Erythroblast (primary cell): ENCODE results near the gene MST1.

Experiments used
- DNase-seq, 2 experiments: peaks; one replicate each; lab custom pipeline; 2025; lab: John Stamatoyannopoulos, UW
- GATA1 ChIP-seq: IDR thresholded peaks from 2 replicates; pipeline ENCODE4 v1.6.1; 2011; ENCODE audit warnings: low read depth, mild to moderate bottlenecking, control low read depth, low read length, moderate library complexity
- POLR2A ChIP-seq: IDR thresholded peaks from 2 replicates; pipeline ENCODE4 v1.6.1; 2011; ENCODE audit warnings: mild to moderate bottlenecking, low read length

The MST1 gene

GRCh38 chr3:49683162-49683561, 6.1 kb downstream of the MST1 start:
- no peak for TF ChIP-seq POLR2A
- no peak for TF ChIP-seq GATA1
- DNase-seq: no peak

GRCh38 chr3:49681543-49681942, 7.7 kb downstream of the MST1 start:
- no peak for TF ChIP-seq POLR2A
- no peak for TF ChIP-seq GATA1
- DNase-seq: no peak

GRCh38 chr3:49681232-49681522, 8.1 kb downstream of the MST1 start:
- no peak for TF ChIP-seq POLR2A
- no peak for TF ChIP-seq GATA1
- no peak for DNase-seq

GRCh38 chr3:49680493-49681231, 8.6 kb downstream of the MST1 start:
- no peak for DNase-seq
- no peak for TF ChIP-seq POLR2A
- TF ChIP-seq GATA1: no peak

- TF ChIP-seq POLR2A (no peak), GATA1 (no peak)
- no peak for DNase-seq
These were observed 13.4 kb downstream of the MST1 start for GRCh38 chr3:49675912-49676311.

- no peak for TF ChIP-seq POLR2A
- no peak for TF ChIP-seq GATA1
- no peak for DNase-seq
These were observed 14.7 kb downstream of the MST1 start for GRCh38 chr3:49674497-49674983.

- DNase-seq: no peak
- peak; percentile 70 for TF ChIP-seq POLR2A
- TF ChIP-seq GATA1: no peak
These were observed 15.4 kb downstream of the MST1 start, which contains the start of gene APEH for GRCh38 chr3:49673715-49674496. Gene APEH, plus strand, starts transcription at chr3:49674351. Its CDS starts 51 bp downstream, at chr3:49674402.

GRCh38 chr3:49673121-49673714, 16.1 kb downstream of the MST1 start:
- no peak for DNase-seq

GRCh38 chr3:49671291-49672288, 17.7 kb downstream of the MST1 start:
- no peak for DNase-seq

More at GRCh38 chr3:49673121-49673714, 16.1 kb downstream of the MST1 start:
- TF ChIP-seq GATA1 (peak; percentile 44), POLR2A (peak; percentile 58)

GRCh38 chr3:49670940-49671290, 18.4 kb downstream of the MST1 start:
- TF ChIP-seq POLR2A (no peak), GATA1 (no peak)

More at GRCh38 chr3:49671291-49672288, 17.7 kb downstream of the MST1 start:
- TF ChIP-seq POLR2A (no peak), GATA1 (no peak)

GRCh38 chr3:49669352-49669751, 19.9 kb downstream of the MST1 start:
- TF ChIP-seq GATA1: no peak
- no peak for TF ChIP-seq POLR2A
- no peak for DNase-seq

More at GRCh38 chr3:49670940-49671290, 18.4 kb downstream of the MST1 start:
- DNase-seq: no peak

- no peak for DNase-seq
- TF ChIP-seq GATA1: no peak
- TF ChIP-seq POLR2A: no peak
These were observed 20.4 kb downstream of the MST1 start for GRCh38 chr3:49668861-49669260.

- TF ChIP-seq POLR2A (no peak), GATA1 (no peak)
- peak; percentile 31 to 33 for DNase-seq
These were observed 20.9 kb downstream of the MST1 start for GRCh38 chr3:49668414-49668797.
